AG04450 (cell line): ENCODE measurements around the gene SLC12A3. TPM values are rescaled to one million over a fixed set of nuclear protein-coding genes. Genes with fewer than 3 reads are reported as not detected.

ENCODE experiments used
- CTCF ChIA-PET: fragments of 300-600, 350-600 bp; formaldehyde crosslinking; extraction: SDS; loops from one replicate; lab custom pipeline; 2022; ENCODE audit warnings: antibody characterized with exemption, inconsistent platforms; lab: Charles Lee
- POLR2A ChIA-PET: fragments of 350-600 bp; formaldehyde crosslinking; extraction: SDS; loops from one replicate; lab custom pipeline; 2021; ENCODE audit warnings: antibody characterized with exemption, inconsistent platforms; lab: Yijun Ruan, JAX
- DNase-seq: peaks from one replicate; pipeline ENCODE4 v3.0.0-alpha.2; 2011; ENCODE audit warnings: low read depth, low spot score
- H3K27ac ChIP-seq: one replicate; pipeline ENCODE4 v1.5.1; 2012; ENCODE audit warnings: low read depth, low read length, control low read depth
- H3K27me3 ChIP-seq: one replicate; pipeline ENCODE4 v1.6.0; 2012; ENCODE audit warnings: low read length; ENCODE audit not compliant: control insufficient read depth, insufficient read depth
- H3K4me3 ChIP-seq: 2 replicates; pipeline ENCODE4 v1.5.1; 2011; ENCODE audit warnings: mild to moderate bottlenecking, low read depth, low read length, control low read depth
- H3K9me3 ChIP-seq: 2 replicates; pipeline ENCODE4 v1.5.1; 2012; ENCODE audit warnings: low read length; ENCODE audit not compliant: control insufficient read depth, insufficient read depth
- CTCF ChIP-seq: IDR thresholded peaks from 2 replicates; pipeline ENCODE4 v1.5.1; 2011; ENCODE audit warnings: low read depth, low read length, control low read depth, inconsistent platforms
- polyA plus RNA-seq: library from polyadenylated mRNA; depleted of rRNA; stranded (reverse); fragments of >200 nt; gene quantifications from 2 replicates; pipeline ENCODE4 v1.2.3, GENCODE V29; 2011

The SLC12A3 gene
- polyA plus RNA-seq, 1 experiment: not detected

- POLR2A ChIA-PET: no interaction called here
Observed at GRCh38 chr16:56824331-56824730, 40.7 kb upstream of the SLC12A3 start.

DNA sequence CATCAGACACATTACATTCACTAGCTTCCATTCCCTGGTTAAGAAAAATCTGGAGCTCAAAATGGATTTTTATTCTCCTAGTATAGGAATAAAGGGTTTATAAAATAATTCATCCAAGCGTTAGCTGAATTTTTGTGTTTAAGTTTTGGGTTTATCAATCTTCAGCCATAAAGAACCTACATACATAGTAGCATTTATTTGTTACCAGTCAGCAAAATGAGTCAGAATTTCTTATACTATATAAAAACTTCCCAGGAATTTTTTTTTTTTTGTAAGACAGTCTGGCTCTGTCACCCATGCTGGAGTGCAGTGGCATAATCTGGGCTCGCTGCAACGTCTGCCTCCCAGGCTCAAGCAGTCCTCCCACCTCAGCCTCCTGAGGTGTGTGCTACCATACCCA, 40.2 kb upstream of the SLC12A3 start:
- POLR2A ChIA-PET: no interaction called here
- TF ChIP-seq CTCF: no peak
- no peaks in the 10 kb centered on the region for H3K9me3 ChIP-seq
- DNase-seq: no peak
- no peak overlapping the region for H3K27ac ChIP-seq
- H3K4me3 ChIP-seq: no peak overlapping the region
- CTCF ChIA-PET: interaction anchor here (0.8 to 0.9 kb wide), 3 partner anchors 9 to 42 kb away, joined by 3 to 5 read pairs (median 3); no protein-coding TSS in a partner anchor
- no peaks in the 10 kb centered on the region for H3K27me3 ChIP-seq

More at GRCh38 chr16:56824331-56824730, 40.7 kb upstream of the SLC12A3 start:
- CTCF ChIA-PET: interaction anchor here (0.9 kb wide), 2 partner anchors 9 to 43 kb away, joined by 3 to 5 read pairs; no protein-coding TSS in a partner anchor
- peak; percentile 26; the same call in 1 of the 2 replicates for TF ChIP-seq CTCF
- Histone ChIP-seq H3K27ac (no peak overlapping the region), H3K9me3 (no peaks in the 10 kb centered on the region), H3K27me3 (no peaks in the 10 kb centered on the region), H3K4me3 (no peak overlapping the region)
- DNase-seq: no peak

DNA sequence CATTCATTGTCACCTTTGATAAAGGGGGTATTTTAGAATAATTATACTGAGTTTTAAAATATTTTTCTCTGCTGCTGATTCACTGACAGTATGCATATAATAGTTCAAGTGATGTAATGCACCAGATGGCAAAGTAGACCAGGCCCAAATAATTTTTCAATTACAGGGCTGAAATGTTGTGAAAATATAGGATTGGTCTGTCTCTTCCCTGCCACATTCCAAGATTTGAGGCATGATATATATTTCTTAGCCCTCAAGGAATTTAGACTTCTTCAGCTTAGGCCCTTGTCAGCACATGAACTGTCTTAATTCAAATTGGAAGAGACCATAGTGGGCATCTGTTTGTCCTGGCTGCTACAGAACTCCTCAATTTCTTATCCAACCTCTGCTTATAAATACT, 39.2 kb upstream of the SLC12A3 start:
- Histone ChIP-seq H3K27me3 (no peaks in the 10 kb centered on the region), H3K4me3 (no peak overlapping the region), H3K27ac (no peak overlapping the region), H3K9me3 (no peaks in the 10 kb centered on the region)
- ChIA-PET CTCF (no interaction called here), POLR2A (no interaction called here)
- no peak for TF ChIP-seq CTCF
- DNase-seq: no peak

DNA sequence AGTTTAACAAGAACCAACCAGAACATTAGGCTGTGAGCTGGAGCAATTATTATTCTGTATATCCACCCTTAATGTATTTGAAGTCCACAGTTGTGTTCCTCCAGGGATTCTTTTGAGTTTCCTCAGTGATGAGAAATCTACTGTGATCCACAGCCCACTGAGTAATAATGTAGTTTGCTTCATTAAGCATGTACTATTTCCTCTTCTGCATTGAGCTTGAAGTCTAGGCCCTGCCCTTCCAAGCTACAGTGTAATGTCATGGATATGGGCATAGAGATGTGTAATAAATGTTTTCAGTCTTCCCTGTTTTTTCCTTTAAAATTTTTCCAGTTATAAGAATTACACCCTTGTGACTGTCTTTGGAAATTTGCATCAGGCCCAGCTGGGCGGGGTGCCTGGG, 36.4 kb upstream of the SLC12A3 start:
- H3K27me3 ChIP-seq: no peaks in the 10 kb centered on the region
- CTCF ChIA-PET: no interaction called here
- TF ChIP-seq CTCF: no peak
- no peak for DNase-seq
- no peak overlapping the region for H3K27ac ChIP-seq
- H3K9me3 ChIP-seq: no peaks in the 10 kb centered on the region
- POLR2A ChIA-PET: no interaction called here
- no peak overlapping the region for H3K4me3 ChIP-seq

- Histone ChIP-seq H3K9me3 (no peaks in the 10 kb centered on the region), H3K27ac (no peak overlapping the region), H3K27me3 (no peaks in the 10 kb centered on the region), H3K4me3 (no peak overlapping the region)
- TF ChIP-seq CTCF: no peak
- POLR2A ChIA-PET: no interaction called here
- CTCF ChIA-PET: no interaction called here
- DNase-seq: no peak
Observed at GRCh38 chr16:56830669-56831068, 34.3 kb upstream of the SLC12A3 start.
